Stomach (tissue), 4 donors: ENCODE results near the gene TBX4.

Experiments
- CTCF ChIP-seq, 7 experiments: fragments of 450-650 bp in 4 of 7; fragments of 200-600 bp in 3 of 7; sonication (generic) in 3 of 7; IDR thresholded peaks; one replicate each; pipeline ENCODE4 v1.5.1; 2016 to 2019; ENCODE audit warnings: antibody characterized with exemption in 7 of 7, control low read depth in 2 of 7, mild to moderate bottlenecking in 1 of 7
- EP300 ChIP-seq: sonication (generic); formaldehyde crosslinking; IDR thresholded peaks from one replicate; pipeline ENCODE4 v1.6.1; 2017; ENCODE audit warnings: antibody characterized with exemption
- POLR2A ChIP-seq, 4 donors: fragments of 450-650 bp; IDR thresholded peaks; one replicate each; pipeline ENCODE4 v1.6.1; 2016; ENCODE audit warnings: antibody characterized with exemption in 4 of 4, control low read depth in 2 of 4, mild to moderate bottlenecking in 1 of 4, moderate library complexity in 1 of 4
- POLR2AphosphoS5 ChIP-seq, 3 donors: sonication (generic); formaldehyde crosslinking; IDR thresholded peaks; one replicate each; pipeline ENCODE4 v1.6.1; 2016; ENCODE audit warnings: antibody characterized with exemption in 3 of 3

- no peak for TF ChIP-seq CTCF (IDR thresholded peaks at IDR 0.05)
- no peak for TF ChIP-seq POLR2A (IDR thresholded peaks at IDR 0.05)
- TF ChIP-seq POLR2AphosphoS5 (IDR thresholded peaks at IDR 0.05), result no peak
- no peak for TF ChIP-seq EP300
Measured at GRCh38 chr17:61508912-61509311, 56.7 kb downstream of the TBX4 start.
